HG03571 (cell line): ENCODE measurements around the gene PXMP2.

ENCODE experiments used
- ATAC-seq: cut with Tn5 transposase; IDR thresholded peaks from one replicate; pipeline ENCODE4 v1.9.1; 2021; ENCODE audit not compliant: unreplicated experiment

PXMP2 gene

DNA sequence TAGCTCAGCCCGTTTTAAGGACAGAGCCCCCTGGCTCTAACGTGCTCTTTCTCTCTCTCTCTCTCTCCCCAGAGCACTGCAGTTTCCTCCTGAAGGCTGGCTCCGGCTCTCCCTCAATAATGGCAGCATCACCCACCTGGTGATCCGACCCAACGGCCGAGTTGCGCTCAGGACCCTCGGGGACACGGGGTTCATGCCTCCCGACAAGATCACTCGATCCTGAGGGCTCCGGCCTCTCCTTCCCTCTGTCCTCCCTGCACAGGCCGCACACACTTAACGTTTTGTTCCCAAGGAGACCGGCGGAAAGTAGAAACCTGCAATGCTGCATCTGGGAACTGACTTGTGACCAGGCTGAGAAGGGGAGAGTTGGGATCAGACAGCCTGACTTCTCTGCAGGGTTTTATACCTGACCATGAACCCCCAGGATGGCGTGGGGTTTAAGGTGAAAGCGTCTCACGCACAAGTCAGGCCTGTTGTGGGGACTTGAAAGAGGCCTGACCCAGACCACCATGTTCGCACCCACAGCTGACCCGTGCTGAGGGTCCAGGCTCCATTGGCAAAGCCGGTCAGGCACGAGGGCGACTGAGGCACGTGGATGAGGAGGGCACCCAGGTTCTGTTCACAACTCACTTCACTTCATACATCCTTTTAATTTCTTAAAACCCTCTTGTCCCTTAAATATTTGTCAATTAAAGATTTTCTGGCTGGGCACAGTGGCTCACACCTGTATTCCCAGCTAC lies 33.4 kb downstream of the PXMP2 start:
- no peak for ATAC-seq

DNA sequence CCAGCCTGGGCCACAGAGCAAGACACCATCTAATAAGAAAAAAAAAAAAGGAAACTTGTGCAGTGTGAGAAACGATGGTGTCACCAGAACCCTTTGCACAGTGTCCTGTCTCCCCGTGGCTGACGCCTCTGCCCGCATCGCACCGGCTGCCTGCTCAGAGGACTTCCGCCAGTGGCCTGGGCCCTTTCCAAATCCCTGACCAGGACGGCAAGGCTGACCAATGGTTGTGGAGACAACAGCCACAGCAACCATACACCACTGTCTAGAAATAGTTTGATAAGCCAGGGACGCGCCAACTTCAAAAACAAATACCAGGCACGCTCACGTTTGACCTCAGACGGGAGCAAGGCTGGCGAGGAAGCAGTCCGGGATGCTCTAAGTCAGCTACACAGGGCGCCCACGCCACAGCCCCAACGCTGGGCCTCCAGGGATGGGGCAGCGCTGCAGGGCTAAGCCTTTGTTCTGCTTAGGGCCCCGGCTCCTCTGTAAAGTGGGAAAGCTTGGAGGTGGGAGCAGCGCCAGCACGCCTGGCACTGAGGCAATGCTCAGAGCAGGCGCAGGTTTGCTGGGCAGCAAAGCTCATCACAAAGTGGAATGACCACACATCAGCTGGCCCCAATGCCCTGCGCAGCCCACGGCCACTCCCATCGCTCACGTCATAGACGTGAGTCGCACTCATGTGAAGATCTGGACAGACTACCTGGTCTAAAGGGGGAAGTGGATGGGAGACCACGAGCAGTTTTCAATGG lies 35.8 kb downstream of the PXMP2 start:
- no peak for ATAC-seq

DNA sequence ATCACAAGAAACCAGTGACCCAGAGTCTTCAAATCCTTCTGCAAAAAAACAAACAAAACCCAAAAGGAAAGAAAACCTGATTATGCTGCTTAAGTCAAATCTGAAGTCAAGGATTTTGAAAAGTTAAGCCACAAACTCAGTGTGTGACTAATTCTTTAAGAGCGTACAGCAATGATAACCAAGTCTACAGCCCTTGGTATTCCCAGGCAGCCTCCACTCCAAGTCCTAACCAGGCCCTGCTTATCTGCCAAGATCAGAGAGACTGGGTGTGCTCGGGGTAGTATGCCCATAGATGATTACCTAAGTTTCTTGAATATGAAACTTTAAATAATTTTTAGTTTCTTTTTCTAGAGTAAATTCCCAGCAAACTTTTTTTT lies 36.4 kb downstream of the PXMP2 start:
- ATAC-seq = no peak

DNA sequence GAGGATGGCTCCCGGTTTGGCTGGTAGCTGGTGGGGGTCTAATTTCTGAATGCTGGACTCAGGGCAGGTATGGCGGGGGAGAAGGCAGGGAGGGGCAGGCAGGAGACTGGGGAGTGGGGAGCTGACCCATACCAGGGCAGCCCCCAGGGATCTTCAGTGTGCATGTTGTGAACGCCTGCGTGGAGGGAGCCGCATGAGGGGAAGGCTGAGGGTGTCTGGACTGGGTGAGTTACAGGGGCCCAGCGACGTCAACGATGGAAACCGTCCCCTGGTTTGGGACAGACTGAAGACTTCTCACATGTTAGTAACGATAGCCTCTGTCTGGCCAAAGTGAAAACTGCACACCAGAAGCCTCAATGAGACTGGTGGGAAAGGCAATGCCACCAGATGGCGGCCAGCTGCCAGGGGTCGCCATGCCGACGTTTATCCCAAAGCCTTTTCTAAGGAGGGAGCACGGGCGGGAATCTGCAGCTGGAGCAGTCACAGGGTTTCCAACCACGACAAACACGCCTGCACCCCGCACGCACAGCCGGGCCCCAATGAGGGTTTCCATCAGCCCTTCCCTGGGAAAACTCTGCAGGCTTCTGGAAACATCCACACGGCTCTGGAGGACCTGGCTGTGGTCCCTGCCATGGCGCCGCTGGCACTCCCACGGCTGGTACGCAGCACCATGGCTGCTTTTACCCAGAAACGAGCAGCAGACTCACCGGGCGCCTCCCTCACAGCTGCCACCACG lies 37.3 kb downstream of the PXMP2 start:
- ATAC-seq = no peak

DNA sequence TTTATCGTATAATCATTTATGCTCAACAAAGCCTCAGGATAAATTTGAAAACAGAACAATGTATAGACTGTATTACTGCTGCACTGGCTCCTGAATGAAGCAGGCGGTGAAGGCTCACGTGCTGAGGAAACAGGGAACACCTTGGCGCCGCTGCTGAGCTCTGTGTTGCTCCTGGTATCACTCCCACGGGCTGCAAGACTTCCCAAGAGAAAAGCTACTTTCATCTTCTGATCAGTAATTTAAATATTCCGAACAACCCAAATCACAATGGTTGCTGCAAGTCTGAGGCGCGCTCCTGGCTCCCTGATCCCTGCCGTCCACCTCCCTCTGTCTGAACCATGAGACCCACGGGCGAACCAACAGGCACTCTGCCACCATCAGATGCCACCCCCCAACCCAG lies 39.0 kb downstream of the PXMP2 start:
- no peak for ATAC-seq

DNA sequence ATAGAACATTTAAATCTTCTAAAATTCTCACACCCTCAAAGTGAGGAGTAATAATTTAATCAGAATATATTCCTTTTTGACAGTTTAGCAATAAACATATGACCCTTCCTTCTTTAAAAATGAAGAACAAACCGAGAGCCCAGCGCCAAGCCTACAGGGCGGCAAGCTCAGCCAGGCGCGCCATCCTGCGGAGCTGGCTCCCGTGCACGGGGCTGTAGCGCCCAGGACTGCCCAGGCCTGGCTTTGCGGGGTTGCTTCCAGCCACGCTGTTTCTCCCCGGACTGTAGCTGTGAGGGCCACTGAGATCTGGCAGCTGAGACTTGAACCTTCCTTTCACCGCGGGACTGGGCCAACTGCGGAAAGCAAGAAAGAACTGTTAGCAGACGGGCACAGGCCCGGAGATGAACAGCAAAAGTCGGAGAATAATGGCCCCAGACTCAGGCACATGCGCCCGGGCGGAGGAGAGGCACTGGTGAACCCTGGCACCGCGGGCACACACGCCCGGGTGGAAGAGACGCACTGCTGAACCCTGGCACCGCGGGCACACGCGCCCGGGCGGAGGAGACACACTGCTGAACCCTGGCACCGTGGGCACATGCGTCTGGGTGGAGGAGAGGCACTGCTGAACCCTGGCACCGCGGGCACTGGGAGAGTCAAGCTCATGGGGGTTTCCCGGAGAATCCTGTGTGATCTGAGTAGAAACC lies 39.9 kb downstream of the PXMP2 start:
- ATAC-seq = no peak

DNA sequence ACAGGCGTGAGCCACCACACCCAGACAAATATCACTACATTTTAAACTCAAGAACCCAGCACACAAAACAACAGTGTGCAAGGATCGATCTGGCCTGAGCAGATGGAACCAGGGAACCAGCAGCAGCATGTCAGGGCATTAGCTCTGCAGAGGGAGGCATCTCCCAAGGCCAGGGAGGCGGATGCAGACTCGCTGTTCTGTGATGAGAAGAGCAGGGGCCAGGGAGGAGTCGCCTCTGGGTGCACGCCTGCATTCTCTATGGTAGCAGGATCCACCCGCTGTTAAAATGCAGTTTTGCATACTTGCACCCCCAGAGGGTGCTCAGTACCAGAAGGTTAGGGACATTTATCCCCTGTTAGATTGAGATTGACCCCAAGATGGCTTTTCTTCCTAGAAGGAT lies 41.1 kb downstream of the PXMP2 start:
- no peak for ATAC-seq

DNA sequence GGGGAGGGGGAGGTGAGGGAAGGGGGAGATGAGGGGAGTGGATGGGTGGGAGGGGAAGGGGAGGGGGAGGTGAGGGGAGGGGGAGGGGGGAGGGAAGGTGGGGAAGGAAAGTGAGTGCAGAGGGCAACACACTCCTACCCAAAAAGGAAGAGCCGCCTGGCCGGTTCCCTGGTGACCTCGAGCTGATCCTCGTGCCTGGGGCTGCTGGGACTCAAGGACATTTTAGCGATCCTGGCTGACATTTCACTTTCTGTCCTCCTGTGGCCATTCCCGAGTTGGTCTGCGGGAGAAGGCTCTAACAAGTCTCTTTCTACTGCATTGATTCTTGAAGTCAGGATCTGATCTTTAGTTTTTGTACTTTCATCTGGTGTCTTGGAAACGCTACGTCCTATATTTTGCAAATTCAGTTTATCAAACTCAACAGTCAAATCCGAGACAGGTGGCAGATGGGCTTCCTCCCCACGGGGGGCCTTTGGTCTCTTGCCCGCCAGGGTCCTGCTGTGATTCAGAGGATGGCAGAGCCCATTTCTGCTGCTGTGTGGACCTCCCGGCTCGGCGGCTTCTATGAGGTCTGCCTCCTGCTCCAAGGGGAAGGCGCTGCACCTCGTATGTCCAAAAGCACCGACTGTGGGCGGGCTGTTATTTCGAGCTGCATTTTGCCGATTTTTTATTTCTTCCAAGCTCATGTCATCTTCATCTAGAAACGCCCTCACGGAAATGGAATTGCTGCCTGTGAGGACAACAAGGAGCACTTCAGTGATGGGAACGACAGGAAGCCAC lies 42.3 kb downstream of the PXMP2 start:
- ATAC-seq = no peak

DNA sequence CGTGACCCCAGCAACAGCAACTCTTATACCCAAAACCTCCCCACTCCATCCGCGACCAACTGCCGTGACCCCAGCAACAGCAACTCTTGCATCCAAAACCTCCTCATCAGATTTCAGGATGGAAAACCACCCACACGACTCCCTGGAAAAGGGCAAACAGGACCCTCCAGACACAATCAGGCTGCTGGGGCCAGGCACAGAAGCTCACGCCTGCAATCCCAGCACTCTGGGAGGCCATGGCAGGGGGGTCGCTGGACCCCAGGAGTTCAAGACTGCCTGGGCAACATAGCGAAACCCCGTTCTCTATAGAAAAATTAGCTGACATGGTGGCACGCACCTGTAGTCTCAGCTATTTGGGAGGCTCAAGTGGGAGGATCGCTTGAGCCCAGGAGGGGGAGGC lies 43.0 kb downstream of the PXMP2 start:
- no peak for ATAC-seq

DNA sequence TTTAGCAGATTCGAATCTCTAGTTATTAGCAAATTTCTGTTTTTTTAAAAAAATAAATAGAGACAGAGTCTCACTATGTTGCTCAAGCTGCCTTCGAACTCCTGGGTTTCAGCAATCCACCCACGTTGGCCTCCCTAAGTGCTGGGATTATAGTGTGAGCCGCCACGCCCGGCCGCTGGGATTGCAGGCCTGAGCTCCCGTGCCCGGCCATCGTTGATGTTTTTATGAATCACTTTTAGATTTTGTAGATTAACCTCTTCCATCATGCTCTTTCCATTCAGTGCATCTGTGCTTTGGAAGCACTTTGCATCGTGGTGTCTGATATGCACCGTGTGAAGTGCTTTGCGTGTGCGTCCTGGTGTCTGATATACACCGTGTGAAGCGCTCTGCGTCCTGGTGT lies 44.2 kb downstream of the PXMP2 start:
- no peak for ATAC-seq

DNA sequence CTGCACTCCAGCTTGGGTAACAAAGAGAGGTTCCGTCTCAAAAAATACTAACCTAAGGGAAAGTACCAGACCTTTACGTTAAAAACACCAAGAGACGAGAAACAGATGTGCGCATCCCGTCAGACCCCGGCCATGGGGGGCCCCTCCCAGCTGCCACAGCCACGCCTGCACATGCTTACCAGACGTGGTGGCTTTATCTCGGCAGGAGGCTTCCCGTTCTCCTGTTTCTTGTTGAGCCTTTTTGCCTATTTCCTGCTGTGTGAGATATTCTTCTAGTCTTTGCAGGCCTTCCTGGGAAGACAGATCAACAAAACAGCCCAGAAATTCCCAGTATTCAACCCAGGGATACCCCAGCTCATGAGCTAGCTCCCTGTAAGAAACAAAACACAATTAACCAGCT lies 46.8 kb downstream of the PXMP2 start:
- no peak for ATAC-seq

DNA sequence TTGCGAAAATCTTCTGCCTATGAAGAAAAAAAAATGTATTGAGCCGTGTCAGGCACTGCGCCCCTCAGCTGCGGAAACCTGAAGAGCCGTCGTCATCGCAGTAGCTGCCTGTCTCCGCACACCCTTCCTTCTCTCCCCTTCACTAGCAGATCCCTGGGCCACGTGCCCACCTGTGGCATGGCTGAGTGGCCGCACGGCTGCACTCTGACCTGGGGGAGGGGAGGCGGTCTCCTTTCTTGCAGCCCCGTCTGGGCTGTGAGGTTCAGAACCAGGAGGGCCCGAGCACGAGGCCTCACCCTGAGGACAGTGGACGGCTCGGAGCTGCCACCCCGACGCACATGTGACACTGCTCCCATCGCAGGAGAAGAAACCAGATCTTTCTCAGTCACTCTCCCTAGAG lies 48.1 kb downstream of the PXMP2 start:
- ATAC-seq = no peak

DNA sequence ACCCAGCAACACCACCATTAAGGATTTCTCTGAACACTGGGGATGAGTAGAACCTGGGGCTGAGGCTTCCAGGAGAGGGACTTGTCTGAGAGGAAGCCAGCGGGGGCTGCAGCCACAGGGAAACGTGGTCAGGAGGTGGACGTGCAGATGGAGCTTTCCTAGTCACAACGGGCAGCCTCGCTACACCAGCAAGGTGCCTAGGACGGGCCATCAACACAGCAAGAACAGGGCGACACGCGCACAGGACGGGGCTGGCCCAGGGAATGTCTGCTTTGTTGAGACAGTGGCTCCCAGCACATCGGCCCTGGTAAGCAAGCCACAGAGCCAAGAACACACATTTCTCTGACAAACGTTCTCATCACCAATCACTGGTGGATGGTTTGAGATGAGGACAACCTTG lies 49.0 kb downstream of the PXMP2 start:
- ATAC-seq = no peak

DNA sequence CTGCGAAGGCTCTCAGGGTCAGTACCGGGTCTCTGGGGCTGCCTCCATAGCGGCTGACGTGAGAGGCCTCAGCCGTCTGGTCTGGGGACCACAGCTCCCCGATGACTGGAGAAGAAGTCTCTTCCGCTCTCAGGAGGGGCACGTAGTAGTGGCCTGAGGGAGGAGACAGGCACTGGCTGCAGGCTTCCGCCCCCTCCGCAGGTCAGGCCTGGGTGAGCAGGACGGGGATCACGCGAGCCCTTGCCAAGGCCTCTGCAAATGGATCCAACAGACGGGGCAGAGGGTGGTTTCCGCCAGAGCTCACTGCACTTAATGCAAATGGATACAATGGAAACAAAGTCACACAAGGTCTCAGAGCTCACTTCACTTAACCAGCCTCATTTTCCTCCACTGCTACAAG lies 49.5 kb downstream of the PXMP2 start:
- ATAC-seq = no peak

DNA sequence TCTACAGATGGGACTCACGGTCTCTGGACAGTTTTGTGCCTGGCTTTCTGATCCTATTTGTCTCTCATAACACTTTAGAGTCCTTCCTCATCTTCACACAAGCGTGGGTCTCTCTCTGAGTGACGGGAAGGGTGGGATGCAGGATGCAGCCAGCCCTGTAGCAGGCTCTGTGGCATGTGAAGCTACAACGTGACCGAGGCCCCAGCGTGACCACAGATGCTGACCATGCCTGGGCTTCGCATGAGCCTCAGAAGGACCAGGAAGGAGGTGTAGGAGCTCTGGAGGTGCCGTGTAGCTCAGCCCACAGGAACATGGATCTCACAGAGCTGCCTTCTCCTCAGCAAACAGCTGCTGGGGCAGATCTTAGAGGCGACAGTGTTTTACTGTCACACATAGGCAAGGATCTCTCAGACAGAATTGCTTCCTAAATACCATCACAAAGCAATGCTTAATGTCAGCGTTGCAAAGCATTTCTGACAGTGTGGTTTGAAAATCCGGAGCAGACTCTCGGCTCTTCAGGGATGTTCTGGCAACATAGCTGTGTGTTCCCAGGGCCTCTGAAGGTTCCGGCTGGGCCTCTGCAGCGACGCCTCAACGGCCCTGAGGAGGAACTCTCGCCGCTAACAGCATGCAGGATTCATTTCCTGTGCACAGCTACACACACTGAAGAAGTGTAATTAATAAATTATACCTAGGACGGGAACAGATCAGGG lies 52.4 kb downstream of the PXMP2 start:
- no peak for ATAC-seq

DNA sequence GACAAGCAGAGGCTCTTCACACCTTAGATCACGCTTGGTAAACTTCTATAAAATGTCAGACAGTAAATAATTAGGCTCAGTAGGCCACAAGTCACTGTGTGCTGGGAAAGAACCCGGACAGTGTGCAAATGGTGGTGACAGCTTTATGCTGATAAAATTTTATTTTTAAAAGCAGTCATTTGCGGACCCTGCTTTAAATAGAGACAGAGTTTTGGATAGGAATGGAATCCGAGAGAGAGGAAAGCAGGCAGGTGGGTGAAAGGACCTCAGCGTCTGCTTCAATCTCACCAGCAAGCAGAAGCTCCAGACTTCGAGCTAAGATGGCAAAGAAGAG lies 52.9 kb downstream of the PXMP2 start:
- ATAC-seq = no peak

DNA sequence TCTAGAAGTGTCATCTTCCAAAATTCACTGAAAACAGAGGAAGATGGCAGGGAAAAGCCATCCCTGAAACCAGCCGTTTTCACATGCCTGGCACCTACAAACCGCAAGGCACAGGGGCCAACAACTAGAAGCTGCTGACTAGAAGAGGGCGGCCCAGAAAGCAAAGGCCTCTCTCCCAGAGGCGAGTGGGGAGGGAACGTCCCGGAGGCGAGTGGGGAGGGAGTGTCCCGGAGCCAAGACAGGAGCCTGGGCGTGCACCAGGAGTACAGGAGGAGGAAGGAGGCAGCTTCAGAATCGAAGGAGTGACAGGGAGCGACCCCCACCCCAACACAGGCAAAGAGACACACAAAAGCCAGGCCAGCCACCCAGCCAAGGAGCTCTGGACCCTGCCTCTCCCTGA lies 53.3 kb downstream of the PXMP2 start:
- no peak for ATAC-seq

DNA sequence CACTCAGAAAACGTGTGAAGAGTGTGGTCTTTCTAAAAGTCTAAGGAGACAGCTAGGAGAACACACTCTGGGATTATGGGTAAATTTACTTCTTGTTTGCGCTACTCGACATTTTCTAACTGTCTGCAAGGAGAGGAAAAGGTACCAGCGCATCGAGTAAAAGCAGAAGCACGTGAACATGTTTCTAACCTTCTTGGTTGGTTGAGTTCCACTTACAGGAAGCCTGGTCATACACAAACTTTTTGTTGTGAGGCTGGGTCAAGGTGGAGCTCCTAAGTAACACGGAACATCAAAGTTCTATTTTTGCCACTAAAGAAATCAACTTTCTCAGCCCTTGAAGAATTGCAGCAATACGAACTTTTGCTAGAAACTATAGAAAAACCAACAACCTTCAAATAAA lies 54.2 kb downstream of the PXMP2 start:
- ATAC-seq = no peak

DNA sequence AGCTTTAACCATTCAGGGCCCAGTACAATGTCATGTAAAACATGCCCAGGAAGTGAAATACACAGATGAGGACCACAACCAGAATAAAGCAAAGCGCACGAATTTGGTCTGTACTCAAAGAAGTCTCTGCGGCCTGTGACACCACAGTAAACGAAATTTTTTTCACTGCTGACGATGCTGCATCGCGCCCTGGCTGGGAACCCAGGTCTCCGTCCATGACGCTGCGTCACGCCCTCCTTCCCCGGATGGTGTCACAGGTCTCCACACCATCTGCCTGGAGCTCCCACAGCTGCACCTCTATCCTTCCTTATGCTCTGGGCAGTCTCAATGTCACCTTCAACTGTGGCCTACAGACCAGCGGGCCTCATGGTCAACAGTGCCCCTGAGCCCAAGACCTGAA lies 56.4 kb downstream of the PXMP2 start:
- no peak for ATAC-seq

DNA sequence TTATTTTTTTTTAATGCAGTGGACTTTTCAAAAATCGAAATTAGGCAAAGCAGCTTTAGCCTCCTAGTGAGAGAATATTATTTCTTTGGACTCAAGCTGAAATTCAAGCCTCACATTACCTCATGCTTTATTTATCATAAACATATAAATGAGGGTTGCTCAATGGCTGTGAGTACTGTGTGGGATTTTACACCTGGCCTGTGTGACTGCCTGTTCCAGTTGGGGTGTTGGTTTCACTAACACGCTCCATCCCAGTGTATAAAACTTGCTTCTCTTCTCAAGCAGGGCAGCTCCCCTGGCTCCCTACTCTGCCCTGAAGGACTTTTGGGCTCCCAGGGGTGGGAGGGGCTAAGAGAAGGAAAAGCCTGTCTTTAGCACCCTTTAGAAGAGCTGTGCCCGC lies 59.2 kb downstream of the PXMP2 start:
- ATAC-seq = no peak
